ENCODE measurements around the gene C9orf85. TPM values are rescaled to one million over a fixed set of nuclear protein-coding genes. Genes with fewer than 3 reads are reported as not detected.
"Not testable (repeated sequence)": the region's sequence is repeated elsewhere in the genome, so short reads cannot be mapped to it uniquely, and the experiment has no call there.

Gene C9orf85
- total and polyA plus RNA-seq, 10 of the 15 experiments (the other 5 are each of a cell fraction or from before 2014, with no cell fraction given) = 9.1 to 22.6 (median 16.4) TPM

DNA sequence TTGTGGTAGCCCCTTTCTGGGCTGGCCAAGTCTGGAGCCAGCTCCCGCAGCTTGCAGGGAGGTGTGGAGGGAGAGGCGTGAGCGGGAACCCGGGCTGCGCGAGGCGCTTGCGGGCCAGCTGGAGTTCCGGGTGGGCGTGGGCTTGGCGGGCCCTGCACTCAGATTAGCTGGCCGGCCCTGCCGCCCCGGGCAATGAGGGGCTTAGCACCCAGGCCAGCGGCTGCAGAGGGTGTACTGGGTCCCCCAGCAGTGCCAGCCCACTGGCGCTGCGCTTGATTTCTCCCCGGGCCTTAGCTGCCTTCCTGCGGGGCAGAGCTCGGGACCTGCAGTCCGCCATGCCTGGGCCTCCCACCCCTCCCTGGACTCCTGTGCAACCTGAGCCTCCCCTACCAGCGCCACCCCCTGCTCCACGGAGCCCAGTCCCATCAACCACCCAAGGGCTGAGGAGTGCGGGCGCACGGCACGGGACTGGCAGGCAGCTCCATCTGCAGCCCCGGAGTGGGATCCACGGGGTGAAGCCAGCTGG is 52.1 kb downstream of the C9orf85 start:
- CTCF ChIA-PET = interaction anchor here (1.5 kb wide), 1 partner anchor 47 kb away, joined by 4 read pairs; no protein-coding TSS in a partner anchor
- in situ Hi-C loops (cut with MboI); FAIRE-seq: not testable (repeated sequence)

DNA sequence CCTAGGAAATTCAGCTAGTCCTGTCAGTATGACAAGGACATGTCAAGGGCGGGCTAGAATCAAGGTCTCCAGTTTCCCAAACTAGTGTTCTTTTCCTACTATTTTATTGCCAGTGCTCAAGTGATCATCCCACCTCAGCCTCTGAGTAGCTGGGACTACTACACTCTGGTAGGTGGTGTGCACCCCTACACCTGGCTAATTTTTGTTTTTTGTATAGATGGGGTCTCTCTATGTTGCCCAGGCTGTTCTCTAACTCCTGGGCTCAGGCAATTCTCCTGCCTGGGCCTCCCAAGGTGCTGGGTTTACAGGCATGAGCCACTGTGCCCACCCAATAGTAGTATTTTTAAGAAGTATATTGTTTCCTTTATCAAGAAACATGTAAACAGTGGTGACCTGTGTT is 54.0 kb downstream of the C9orf85 start:
- no peak overlapping the region for H3K4me3 ChIP-seq
- BruUV-seq (replicated peaks) = no TSS peak
- FAIRE-seq (no peak), ATAC-seq (no peak), DNase-seq (ENCODE audit: low read depth, low spot score) (no peak)
- ChIA-PET SMC1A (ENCODE audit: uncharacterized antibody, unreplicated experiment) (no interaction called here), CTCF (interaction anchor here (1.5 to 1.7 kb wide), 2 partner anchors 49 to 158 kb away, joined by 4 to 5 read pairs; no protein-coding TSS in a partner anchor), RAD21 (ENCODE audit: unreplicated experiment) (no interaction called here), POLR2A (no interaction called here)
- H3K36me3 ChIP-seq (ENCODE audit: control insufficient read depth in 2 of 2, insufficient read depth in 2 of 2, low read length in 1 of 2) = no peaks in the 10 kb centered on the region; a peak in 1 of 4 replicates
- H3K4me2 ChIP-seq (ENCODE audit: control insufficient read depth, insufficient read depth) = no peak overlapping the region
- H4K20me1 ChIP-seq (ENCODE audit: control insufficient read depth, insufficient read depth) = no peaks in the 10 kb centered on the region
- no peak overlapping the region for H3K27ac ChIP-seq (ENCODE audit: control insufficient read depth, insufficient read depth)
- H3K4me1 ChIP-seq (ENCODE audit: control insufficient read depth, insufficient read depth, low read length) = no peaks in the 10 kb centered on the region
- no peaks in the 10 kb centered on the region for H3K79me2 ChIP-seq (ENCODE audit: control insufficient read depth, insufficient read depth, low read length)
- intact Hi-C loops (cut with micrococcal nuclease; ENCODE audit: unreplicated experiment) = no loop called here
- peaks cover 3% of the 10 kb centered on the region; the same call in 1 of the 3 replicates for H3K9me3 ChIP-seq (replicated peaks; ENCODE audit: control insufficient read depth, insufficient read depth, low read length)
- no peak for TF ChIP-seq TAF1 (IDR thresholded peaks at IDR 0.05; ENCODE audit: borderline replicate concordance, low read depth, low read length)
- no peak for TF ChIP-seq NBN (IDR thresholded peaks at IDR 0.05)
- TF ChIP-seq ZNF384 (IDR thresholded peaks at IDR 0.05; ENCODE audit: borderline replicate concordance, low read depth, low read length) = no peak
- no peak for TF ChIP-seq PML (IDR thresholded peaks at IDR 0.05; ENCODE audit: low read length)
- TF ChIP-seq FOS (IDR thresholded peaks at IDR 0.05; ENCODE audit: borderline replicate concordance, extremely low read depth, insufficient read length) = no peak
- TF ChIP-seq, protein P1, sequence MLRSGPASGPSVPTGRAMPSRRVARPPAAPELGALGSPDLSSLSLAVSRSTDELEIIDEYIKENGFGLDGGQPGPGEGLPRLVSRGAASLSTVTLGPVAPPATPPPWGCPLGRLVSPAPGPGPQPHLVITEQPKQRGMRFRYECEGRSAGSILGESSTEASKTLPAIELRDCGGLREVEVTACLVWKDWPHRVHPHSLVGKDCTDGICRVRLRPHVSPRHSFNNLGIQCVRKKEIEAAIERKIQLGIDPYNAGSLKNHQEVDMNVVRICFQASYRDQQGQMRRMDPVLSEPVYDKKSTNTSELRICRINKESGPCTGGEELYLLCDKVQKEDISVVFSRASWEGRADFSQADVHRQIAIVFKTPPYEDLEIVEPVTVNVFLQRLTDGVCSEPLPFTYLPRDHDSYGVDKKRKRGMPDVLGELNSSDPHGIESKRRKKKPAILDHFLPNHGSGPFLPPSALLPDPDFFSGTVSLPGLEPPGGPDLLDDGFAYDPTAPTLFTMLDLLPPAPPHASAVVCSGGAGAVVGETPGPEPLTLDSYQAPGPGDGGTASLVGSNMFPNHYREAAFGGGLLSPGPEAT (IDR thresholded peaks at IDR 0.05; ENCODE audit: low read depth) = no peak
- no peak for TF ChIP-seq RFX5 (IDR thresholded peaks at IDR 0.05; ENCODE audit: low read depth, low read length)
- no peak for TF ChIP-seq HDAC2 (IDR thresholded peaks at IDR 0.05)
- TF ChIP-seq ETV6 (conservative IDR thresholded peaks at IDR 0.05 in 1 of 2, IDR thresholded peaks at IDR 0.05 in 1 of 2; ENCODE audit: borderline replicate concordance in 1 of 2, low read depth in 1 of 2) = no peak
- TF ChIP-seq NR2C2 (IDR thresholded peaks at IDR 0.05; ENCODE audit: borderline replicate concordance, control insufficient read depth, insufficient read length, low read depth) = no peak
- TF ChIP-seq ZSCAN29 (IDR thresholded peaks at IDR 0.05) = no peak
- 100% methylated on average over 1 of the region's 1 CpG for WGBS (ENCODE audit: insufficient coverage, insufficient replicate concordance, low lambda C conversion rate, missing lambda C conversion rate)
- H2AFZ ChIP-seq (ENCODE audit: control insufficient read depth, low read depth, low read length) = no peak overlapping the region
- no peak overlapping the region for H3K9ac ChIP-seq (ENCODE audit: control insufficient read depth, insufficient read depth, low read length)
- in situ Hi-C loops (cut with MboI) = no loop called here
- no peaks in the 10 kb centered on the region for H3K27me3 ChIP-seq (replicated peaks in 1 of 2; ENCODE audit: control insufficient read depth in 2 of 2, insufficient read depth in 2 of 2, low read length in 1 of 2)

More for the DNA sequence above, 52.1 kb downstream of the C9orf85 start:
- H3K9ac ChIP-seq (ENCODE audit: control insufficient read depth, insufficient read depth, low read length); H3K4me1 ChIP-seq (ENCODE audit: control insufficient read depth, insufficient read depth, low read length); ATAC-seq; RAD21 ChIA-PET (ENCODE audit: unreplicated experiment); H3K4me2 ChIP-seq (ENCODE audit: control insufficient read depth, insufficient read depth); H4K20me1 ChIP-seq (ENCODE audit: control insufficient read depth, insufficient read depth); H3K27ac ChIP-seq (ENCODE audit: control insufficient read depth, insufficient read depth); H3K9me3 ChIP-seq (replicated peaks; ENCODE audit: control insufficient read depth, insufficient read depth, low read length); SMC1A ChIA-PET (ENCODE audit: uncharacterized antibody, unreplicated experiment); H3K79me2 ChIP-seq (ENCODE audit: control insufficient read depth, insufficient read depth, low read length); intact Hi-C loops (cut with micrococcal nuclease; ENCODE audit: unreplicated experiment); BruUV-seq (replicated peaks); H3K27me3 ChIP-seq (replicated peaks in 1 of 2; ENCODE audit: control insufficient read depth in 2 of 2, insufficient read depth in 2 of 2, low read length in 1 of 2); H2AFZ ChIP-seq (ENCODE audit: control insufficient read depth, low read depth, low read length); DNase-seq (ENCODE audit: low read depth, low spot score); H3K4me3 ChIP-seq; H3K36me3 ChIP-seq (ENCODE audit: control insufficient read depth in 2 of 2, insufficient read depth in 2 of 2, low read length in 1 of 2): not testable (repeated sequence)
- 97% methylated on average over 17 of the region's 29 CpGs for WGBS (ENCODE audit: insufficient coverage, insufficient replicate concordance, low lambda C conversion rate, missing lambda C conversion rate)
- POLR2A ChIA-PET = interaction anchor here (0.6 kb wide), 1 partner anchor 71 kb away, joined by 10 read pairs; no protein-coding TSS in a partner anchor
